Right renal cortex interstitium (tissue), 3 donors: Measurements from ENCODE around the gene CSTA. TPM values are rescaled to one million over a fixed set of nuclear protein-coding genes. Genes with fewer than 3 reads are reported as not detected.

Experiments
- DNase-seq, 3 donors: peaks; one replicate each; pipeline ENCODE4 v3.0.0-alpha.2; 2013; ENCODE audit warnings: low read depth in 3 of 3, low spot score in 2 of 3
- polyA plus RNA-seq, 3 donors: library from polyadenylated mRNA; unstranded; fragments of 120-200 nt; gene quantifications; one replicate each; pipeline ENCODE4 v1.2.1, GENCODE V29; 2013; ENCODE audit not compliant: insufficient read length in 3 of 3

CSTA gene
- polyA plus RNA-seq, 3 donors, result 0.37 to 1.2 (median 0.93) TPM

- no peak for DNase-seq
Measured at GRCh38 chr3:122366379-122366749, 41.3 kb downstream of the CSTA start.

- DNase-seq, result no peak
Measured at GRCh38 chr3:122374034-122374433, 49.0 kb downstream of the CSTA start.

- no peak for DNase-seq
Measured at GRCh38 chr3:122377975-122378374, 52.9 kb downstream of the CSTA start.

- DNase-seq, result peak; percentile 72 to 80 (median 80)
Measured at GRCh38 chr3:122382888-122383666, 58.0 kb downstream of the CSTA start, which contains the start of gene MIX23. MIX23 (minus strand) TSS chr3:122383231; CDS start chr3:122383224, 7 bp downstream.

GRCh38 chr3:122383771-122384697 is 59.0 kb downstream of the CSTA start, which contains the start of gene FAM162A:
FAM162A (plus strand) TSS chr3:122384182; CDS start chr3:122384266, 84 bp downstream.
- peak; percentile 82 to 90 (median 85) for DNase-seq

- DNase-seq, result no peak
Measured at GRCh38 chr3:122387709-122388108, 62.7 kb downstream of the CSTA start.

GRCh38 chr3:122389197-122389596 is 64.1 kb downstream of the CSTA start:
- DNase-seq, result no peak

- no peak for DNase-seq
Measured at GRCh38 chr3:122389892-122390291, 64.8 kb downstream of the CSTA start.

- no peak for DNase-seq
Measured at GRCh38 chr3:122390665-122391064, 65.6 kb downstream of the CSTA start.

Other genes with a start within 250 kb of the CSTA start
- 10 to 100 TPM; 21.2 to 27.1 (median 24.8) TPM for gene CASR, start 141.6 kb upstream of the CSTA start, polyA plus RNA-seq
- gene MIX23, start 58.0 kb downstream of the CSTA start, polyA plus RNA-seq, result 10 to 100 TPM; 54.5 to 59.4 (median 58.0) TPM
- gene FAM162A, start 58.9 kb downstream of the CSTA start, polyA plus RNA-seq, result 10 to 100 TPM; 81.7 to 86.4 (median 85.7) TPM
- 10 to 100 TPM; 10.8 to 12.2 (median 10.8) TPM for gene WDR5B, start 90.8 kb downstream of the CSTA start, polyA plus RNA-seq
- 10 to 100 TPM; 47.2 to 51.6 (median 51.1) TPM for gene KPNA1, start 189.7 kb downstream of the CSTA start, polyA plus RNA-seq
- gene PARP9, start 239.1 kb downstream of the CSTA start, polyA plus RNA-seq, result 10 to 100 TPM; 16.9 to 18.3 (median 17.2) TPM
- gene DTX3L, start 239.1 kb downstream of the CSTA start, polyA plus RNA-seq, result 10 to 100 TPM; 14.3 to 14.8 (median 14.6) TPM